Measurements from ENCODE around the gene CLCA1.

GRCh38 chr1:86429122-86429725 is 39.5 kb upstream of the CLCA1 start:
- no peak for TF ChIP-seq CTCF (IDR thresholded peaks at IDR 0.05)
- no peak for TF ChIP-seq POLR2A (IDR thresholded peaks at IDR 0.05)

All from lower leg skin (tissue), 3 donors.